ENCODE measurements around the gene COL6A6.

Gene COL6A6

DNA sequence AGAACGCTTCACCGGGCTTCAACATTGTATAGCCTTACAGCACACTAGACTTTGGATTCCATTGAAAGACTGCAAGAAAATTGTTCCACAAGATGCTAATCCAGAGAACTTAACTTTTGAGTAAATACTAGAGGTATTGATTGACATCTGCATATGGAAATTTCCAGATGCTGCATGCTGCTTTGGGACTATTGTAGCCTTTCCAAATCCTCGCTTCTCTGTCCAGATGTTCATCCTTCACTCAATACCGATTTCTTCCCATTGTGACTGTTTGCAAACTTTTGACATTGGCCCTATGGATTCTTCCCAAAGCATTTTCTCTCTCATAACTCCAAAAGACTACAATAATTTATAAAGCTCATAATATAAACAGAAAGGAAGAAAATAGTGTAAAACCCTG, 41.4 kb downstream of the COL6A6 start:
- TF ChIP-seq, protein P1, sequence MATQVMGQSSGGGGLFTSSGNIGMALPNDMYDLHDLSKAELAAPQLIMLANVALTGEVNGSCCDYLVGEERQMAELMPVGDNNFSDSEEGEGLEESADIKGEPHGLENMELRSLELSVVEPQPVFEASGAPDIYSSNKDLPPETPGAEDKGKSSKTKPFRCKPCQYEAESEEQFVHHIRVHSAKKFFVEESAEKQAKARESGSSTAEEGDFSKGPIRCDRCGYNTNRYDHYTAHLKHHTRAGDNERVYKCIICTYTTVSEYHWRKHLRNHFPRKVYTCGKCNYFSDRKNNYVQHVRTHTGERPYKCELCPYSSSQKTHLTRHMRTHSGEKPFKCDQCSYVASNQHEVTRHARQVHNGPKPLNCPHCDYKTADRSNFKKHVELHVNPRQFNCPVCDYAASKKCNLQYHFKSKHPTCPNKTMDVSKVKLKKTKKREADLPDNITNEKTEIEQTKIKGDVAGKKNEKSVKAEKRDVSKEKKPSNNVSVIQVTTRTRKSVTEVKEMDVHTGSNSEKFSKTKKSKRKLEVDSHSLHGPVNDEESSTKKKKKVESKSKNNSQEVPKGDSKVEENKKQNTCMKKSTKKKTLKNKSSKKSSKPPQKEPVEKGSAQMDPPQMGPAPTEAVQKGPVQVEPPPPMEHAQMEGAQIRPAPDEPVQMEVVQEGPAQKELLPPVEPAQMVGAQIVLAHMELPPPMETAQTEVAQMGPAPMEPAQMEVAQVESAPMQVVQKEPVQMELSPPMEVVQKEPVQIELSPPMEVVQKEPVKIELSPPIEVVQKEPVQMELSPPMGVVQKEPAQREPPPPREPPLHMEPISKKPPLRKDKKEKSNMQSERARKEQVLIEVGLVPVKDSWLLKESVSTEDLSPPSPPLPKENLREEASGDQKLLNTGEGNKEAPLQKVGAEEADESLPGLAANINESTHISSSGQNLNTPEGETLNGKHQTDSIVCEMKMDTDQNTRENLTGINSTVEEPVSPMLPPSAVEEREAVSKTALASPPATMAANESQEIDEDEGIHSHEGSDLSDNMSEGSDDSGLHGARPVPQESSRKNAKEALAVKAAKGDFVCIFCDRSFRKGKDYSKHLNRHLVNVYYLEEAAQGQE (IDR thresholded peaks at IDR 0.05; ENCODE audit: insufficient replicate concordance, low read depth) = no peak
- TF ChIP-seq GABPA (IDR thresholded peaks at IDR 0.05; ENCODE audit: low read depth) = no peak
- TF ChIP-seq, protein P2, sequence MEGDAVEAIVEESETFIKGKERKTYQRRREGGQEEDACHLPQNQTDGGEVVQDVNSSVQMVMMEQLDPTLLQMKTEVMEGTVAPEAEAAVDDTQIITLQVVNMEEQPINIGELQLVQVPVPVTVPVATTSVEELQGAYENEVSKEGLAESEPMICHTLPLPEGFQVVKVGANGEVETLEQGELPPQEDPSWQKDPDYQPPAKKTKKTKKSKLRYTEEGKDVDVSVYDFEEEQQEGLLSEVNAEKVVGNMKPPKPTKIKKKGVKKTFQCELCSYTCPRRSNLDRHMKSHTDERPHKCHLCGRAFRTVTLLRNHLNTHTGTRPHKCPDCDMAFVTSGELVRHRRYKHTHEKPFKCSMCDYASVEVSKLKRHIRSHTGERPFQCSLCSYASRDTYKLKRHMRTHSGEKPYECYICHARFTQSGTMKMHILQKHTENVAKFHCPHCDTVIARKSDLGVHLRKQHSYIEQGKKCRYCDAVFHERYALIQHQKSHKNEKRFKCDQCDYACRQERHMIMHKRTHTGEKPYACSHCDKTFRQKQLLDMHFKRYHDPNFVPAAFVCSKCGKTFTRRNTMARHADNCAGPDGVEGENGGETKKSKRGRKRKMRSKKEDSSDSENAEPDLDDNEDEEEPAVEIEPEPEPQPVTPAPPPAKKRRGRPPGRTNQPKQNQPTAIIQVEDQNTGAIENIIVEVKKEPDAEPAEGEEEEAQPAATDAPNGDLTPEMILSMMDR (IDR thresholded peaks at IDR 0.05; ENCODE audit: insufficient read depth, low read length) = no peak
- H3K27ac ChIP-seq (replicated peaks) = no peak overlapping the region
- H3K27me3 ChIP-seq (ENCODE audit: insufficient read depth, poor library complexity, severe bottlenecking) = no peaks in the 10 kb centered on the region
- no peak overlapping the region for H3K4me3 ChIP-seq (replicated peaks; ENCODE audit: insufficient read depth, low read length)
- DNase-seq (ENCODE audit: low read depth in 1 of 2, low spot score in 1 of 2) = no peak

GRCh38 chr3:130565224-130565623, 48.2 kb downstream of the COL6A6 start:
- no peak overlapping the region for H3K4me3 ChIP-seq (replicated peaks; ENCODE audit: insufficient read depth, low read length)
- H3K27ac ChIP-seq (replicated peaks) = no peak overlapping the region
- no peak for DNase-seq (ENCODE audit: low read depth in 1 of 2, low spot score in 1 of 2)
- peaks cover 6% of the 10 kb centered on the region for H3K27me3 ChIP-seq (ENCODE audit: insufficient read depth, poor library complexity, severe bottlenecking)
- TF ChIP-seq GABPA (IDR thresholded peaks at IDR 0.05; ENCODE audit: low read depth) (no peak), POLR2AphosphoS5 (IDR thresholded peaks at IDR 0.05; ENCODE audit: low read depth) (no peak), SPI1 (IDR thresholded peaks at IDR 0.05; ENCODE audit: borderline replicate concordance, low read depth) (no peak)
- TF ChIP-seq, protein P1 (IDR thresholded peaks at IDR 0.05; ENCODE audit: insufficient replicate concordance, low read depth) = no peak
- TF ChIP-seq, protein P2 (IDR thresholded peaks at IDR 0.05; ENCODE audit: insufficient read depth, low read length) = no peak
